Kidney epithelial cell (primary cell): ENCODE measurements around the gene CFAP45. TPM values are rescaled to one million over a fixed set of nuclear protein-coding genes. Genes with fewer than 3 reads are reported as not detected.

Experiments
- DNase-seq: peaks from one replicate; pipeline ENCODE4 v3.0.0-alpha.2; 2010; ENCODE audit warnings: low read depth
- H3K27me3 ChIP-seq: 2 replicates; pipeline ENCODE4 v1.6.0; 2011; ENCODE audit warnings: low read length; ENCODE audit not compliant: control insufficient read depth, insufficient read depth
- H3K36me3 ChIP-seq: 2 replicates; pipeline ENCODE4 v1.5.1; 2011; ENCODE audit warnings: low read length; ENCODE audit not compliant: control insufficient read depth, insufficient read depth
- H3K4me3 ChIP-seq: 2 replicates; pipeline ENCODE4 v1.5.1; 2011; ENCODE audit warnings: low read depth, mild to moderate bottlenecking, control low read depth, low read length
- total RNA-seq: library from RNA; depleted of rRNA; stranded (reverse); fragments of >200 nt; gene quantifications from 2 replicates; pipeline ENCODE4 v1.2.3, GENCODE V29; 2015
- TF ChIP-seq, protein P1 (sequence below): IDR thresholded peaks from 2 replicates; pipeline ENCODE4 v1.5.1; 2011; ENCODE audit warnings: mild to moderate bottlenecking, moderate library complexity, low read length, control low read depth, inconsistent platforms; ENCODE audit not compliant: insufficient read depth, poor library complexity, severe bottlenecking

CFAP45 gene
- total RNA-seq, 1 donor from 2014 or later, result 2.0 TPM

DNA sequence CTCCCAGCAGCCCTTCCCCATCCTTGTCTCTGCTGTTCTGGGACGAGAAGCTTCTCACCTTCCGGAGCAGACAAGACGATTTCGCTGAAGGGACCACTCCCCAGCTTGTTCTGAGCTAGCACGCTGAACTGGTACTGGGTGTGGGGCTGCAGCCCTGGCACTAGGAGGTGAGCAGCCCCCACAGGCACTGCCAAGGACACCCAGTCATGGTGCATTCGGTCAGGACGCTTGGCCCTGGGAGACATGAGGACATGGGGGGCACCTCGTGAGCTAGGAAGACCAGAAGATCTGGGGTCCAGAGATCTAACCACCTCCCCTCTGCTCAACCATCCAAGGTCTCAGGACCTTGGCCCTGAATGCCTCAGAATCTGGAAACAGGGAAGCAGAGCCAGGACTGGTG is 30.7 kb upstream of the CFAP45 start:
- no peak for DNase-seq
- no peaks in the 10 kb centered on the region for H3K27me3 ChIP-seq
- H3K36me3 ChIP-seq, result no peaks in the 10 kb centered on the region
- TF ChIP-seq, protein P1, sequence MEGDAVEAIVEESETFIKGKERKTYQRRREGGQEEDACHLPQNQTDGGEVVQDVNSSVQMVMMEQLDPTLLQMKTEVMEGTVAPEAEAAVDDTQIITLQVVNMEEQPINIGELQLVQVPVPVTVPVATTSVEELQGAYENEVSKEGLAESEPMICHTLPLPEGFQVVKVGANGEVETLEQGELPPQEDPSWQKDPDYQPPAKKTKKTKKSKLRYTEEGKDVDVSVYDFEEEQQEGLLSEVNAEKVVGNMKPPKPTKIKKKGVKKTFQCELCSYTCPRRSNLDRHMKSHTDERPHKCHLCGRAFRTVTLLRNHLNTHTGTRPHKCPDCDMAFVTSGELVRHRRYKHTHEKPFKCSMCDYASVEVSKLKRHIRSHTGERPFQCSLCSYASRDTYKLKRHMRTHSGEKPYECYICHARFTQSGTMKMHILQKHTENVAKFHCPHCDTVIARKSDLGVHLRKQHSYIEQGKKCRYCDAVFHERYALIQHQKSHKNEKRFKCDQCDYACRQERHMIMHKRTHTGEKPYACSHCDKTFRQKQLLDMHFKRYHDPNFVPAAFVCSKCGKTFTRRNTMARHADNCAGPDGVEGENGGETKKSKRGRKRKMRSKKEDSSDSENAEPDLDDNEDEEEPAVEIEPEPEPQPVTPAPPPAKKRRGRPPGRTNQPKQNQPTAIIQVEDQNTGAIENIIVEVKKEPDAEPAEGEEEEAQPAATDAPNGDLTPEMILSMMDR, result no peak
- H3K4me3 ChIP-seq, result no peak overlapping the region

DNA sequence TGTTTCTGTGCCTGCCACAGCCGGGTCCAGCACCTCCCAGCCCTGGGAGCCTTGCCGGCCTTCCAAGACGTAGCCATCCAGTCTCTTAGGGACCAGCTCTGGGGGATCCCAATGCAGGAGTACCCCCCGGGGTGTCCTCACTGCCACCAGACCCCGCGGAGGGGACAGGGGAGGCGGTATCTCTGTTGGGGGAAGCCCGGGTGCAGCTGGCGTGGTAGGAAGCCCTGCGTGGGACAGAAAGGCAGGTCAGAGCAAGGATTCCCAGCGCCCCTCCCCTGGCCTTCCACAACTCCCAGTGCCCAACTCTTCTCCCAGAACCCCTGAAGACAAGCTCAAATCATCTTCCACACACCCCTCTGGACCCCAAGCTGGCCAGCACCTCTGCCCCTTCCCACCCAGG is 30.3 kb upstream of the CFAP45 start:
- TF ChIP-seq, protein P1, result no peak
- Histone ChIP-seq H3K4me3 (no peak overlapping the region), H3K36me3 (no peaks in the 10 kb centered on the region)

DNA sequence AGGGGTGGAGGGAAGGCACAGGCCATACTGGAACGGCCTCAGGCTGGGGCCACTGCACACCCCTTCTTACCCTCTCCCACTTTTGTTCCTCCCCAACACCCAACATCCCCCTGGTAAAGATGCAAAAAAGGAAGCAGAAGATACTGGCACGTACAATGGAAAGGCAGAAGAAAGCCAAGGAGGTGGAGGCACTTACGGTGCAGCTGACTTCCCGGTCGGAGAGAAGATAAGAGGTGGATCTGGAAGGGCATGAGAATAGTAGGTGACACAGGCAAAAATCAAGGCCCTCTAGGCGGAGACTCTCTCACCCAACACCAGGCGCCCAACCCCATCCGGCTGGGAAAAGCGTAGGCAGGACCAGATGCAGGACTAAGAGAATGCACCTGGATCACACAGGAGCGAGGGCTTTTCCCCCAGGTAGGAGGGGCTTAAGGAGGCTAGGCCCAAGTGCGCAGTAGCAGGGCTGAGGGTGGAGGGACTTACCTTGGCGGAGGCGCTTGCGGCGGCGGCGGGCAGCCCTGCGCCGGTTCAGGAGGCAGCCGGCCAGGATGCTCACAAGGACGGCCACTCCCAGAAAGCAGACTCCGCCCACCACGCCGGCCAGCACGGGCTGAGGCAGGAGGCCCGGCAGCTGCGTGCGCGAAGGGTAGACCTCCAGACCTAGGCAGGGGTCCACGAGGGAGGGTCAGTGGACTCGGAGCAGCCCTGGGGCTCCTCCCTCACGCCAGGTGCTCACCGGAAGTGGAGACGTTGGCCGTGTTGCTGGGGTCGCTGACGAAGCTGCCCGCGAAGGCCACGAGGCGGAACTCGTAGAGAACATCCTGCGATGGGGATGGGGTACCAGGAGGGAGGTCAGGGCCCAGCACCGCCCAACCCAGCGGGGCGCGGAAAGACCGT is 29.4 kb upstream of the CFAP45 start:
- no peak for DNase-seq
- Histone ChIP-seq H3K27me3 (no peaks in the 10 kb centered on the region), H3K4me3 (no peak overlapping the region), H3K36me3 (no peaks in the 10 kb centered on the region)
- TF ChIP-seq, protein P1, result no peak

More for the DNA sequence above, 30.3 kb upstream of the CFAP45 start:
- H3K27me3 ChIP-seq, result no peaks in the 10 kb centered on the region
- no peak for DNase-seq

GRCh38 chr1:159928491-159929050 is 28.6 kb upstream of the CFAP45 start:
- TF ChIP-seq, protein P1, result no peak
- Histone ChIP-seq H3K27me3 (no peaks in the 10 kb centered on the region), H3K4me3 (no peak overlapping the region)

DNA sequence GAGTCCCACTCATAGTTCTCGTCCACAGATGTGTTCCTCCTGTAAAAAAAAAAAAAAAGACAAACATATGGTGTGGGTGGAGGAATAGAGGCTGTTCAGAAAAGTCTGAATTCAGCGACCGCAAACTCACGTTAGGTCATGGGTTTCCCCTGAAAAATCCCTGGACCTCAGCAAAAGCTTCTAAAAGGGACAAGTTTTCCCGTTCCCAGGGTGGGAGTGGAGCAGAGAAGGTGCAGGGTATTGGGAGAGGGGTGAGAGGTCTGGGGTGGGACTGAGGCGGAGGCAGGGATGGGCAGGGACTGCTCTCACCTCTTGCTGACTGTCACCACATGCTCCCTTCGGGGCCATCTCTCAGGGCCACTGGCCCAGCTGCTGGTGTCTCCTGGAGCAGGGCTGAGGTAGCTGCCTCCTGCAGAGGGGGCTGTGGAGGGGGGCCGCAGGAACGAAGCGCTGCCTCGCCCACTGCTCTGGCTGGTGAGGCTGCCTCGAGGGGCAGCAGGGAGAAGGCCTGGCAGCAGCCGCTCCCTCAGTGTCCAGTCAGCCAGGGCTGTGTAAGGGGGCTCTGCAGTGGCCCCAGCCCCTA is 28.0 kb upstream of the CFAP45 start:
- H3K4me3 ChIP-seq, result no peak overlapping the region
- TF ChIP-seq, protein P1, result no peak
- no peaks in the 10 kb centered on the region for H3K27me3 ChIP-seq
- DNase-seq, result no peak
- no peaks in the 10 kb centered on the region for H3K36me3 ChIP-seq

More at GRCh38 chr1:159928491-159929050, 28.6 kb upstream of the CFAP45 start:
- no peak for DNase-seq
- no peaks in the 10 kb centered on the region for H3K36me3 ChIP-seq
